Measurements from ENCODE around the gene MKKS. TPM values are rescaled to one million over a fixed set of nuclear protein-coding genes. Genes with fewer than 3 reads are reported as not detected.

Gene MKKS
- polyA plus RNA-seq, 1 of the 3 experiments (the other 2 are of a cell fraction): 10.1 TPM

GRCh38 chr20:10470276-10470675 is 36.3 kb upstream of the MKKS start:
- TF ChIP-seq SIN3A (IDR thresholded peaks at IDR 0.05; ENCODE audit: borderline replicate concordance, low read depth, low read length) (no peak), EP300 (IDR thresholded peaks at IDR 0.05; ENCODE audit: borderline replicate concordance in 1 of 2, low read depth in 1 of 2, low read length in 1 of 2) (no peak), FOXJ3 (CRISPR knock-in tag; IDR thresholded peaks at IDR 0.05) (no peak), JUND (IDR thresholded peaks at IDR 0.05) (no peak)
- 94% methylated on average over 6 of the region's 6 CpGs for WGBS (ENCODE audit: low lambda C conversion rate)
- POLR2A ChIA-PET: no interaction called here
- no peak overlapping the region for H3K9ac ChIP-seq
- no peak for DNase-seq
- H3K27me3 ChIP-seq (ENCODE audit: insufficient read depth): no peaks in the 10 kb centered on the region
- peaks cover 7 to 18% of the 10 kb centered on the region in 2 experiments; a peak in 3 of 4 replicates for H3K4me1 ChIP-seq (ENCODE audit: control insufficient read depth in 1 of 2, insufficient read depth in 2 of 2, low read depth in 1 of 2, low read length in 1 of 2)
- H4K20me1 ChIP-seq (ENCODE audit: insufficient read depth): no peaks in the 10 kb centered on the region
- CTCF ChIA-PET: no interaction called here
- no peaks in the 10 kb centered on the region for H3F3A ChIP-seq (replicated peaks; ENCODE audit: insufficient read depth)
- 0 out of 2 replicates have a peak, but pooled peaks cover 3% of the 10 kb centered on the region for H3K79me2 ChIP-seq (ENCODE audit: insufficient read depth)
- no peaks in the 10 kb centered on the region for H3K36me3 ChIP-seq (replicated peaks in 1 of 2; ENCODE audit: control insufficient read depth in 1 of 2, insufficient read depth in 2 of 2, low read length in 1 of 2)
- H3K4me3 ChIP-seq (ENCODE audit: low read depth in 2 of 2, low read length in 1 of 2): no peak overlapping the region
- H2AFZ ChIP-seq (ENCODE audit: low read depth): no peak overlapping the region
- no peaks in the 10 kb centered on the region for H3K9me3 ChIP-seq
- H3K4me2 ChIP-seq: no peak overlapping the region
- H3K27ac ChIP-seq (ENCODE audit: low read depth in 2 of 2, low read length in 1 of 2): peak overlapping the region in 1 of 2 experiments; percentile 30; a peak in 2 of 4 replicates
- H3K9me2 ChIP-seq: no peaks in the 10 kb centered on the region

GRCh38 chr20:10469599-10469998 is 35.6 kb upstream of the MKKS start:
- Histone ChIP-seq H3K9me2 (no peaks in the 10 kb centered on the region), H3K4me3 (ENCODE audit: low read depth in 2 of 2, low read length in 1 of 2) (no peak overlapping the region; a peak in 1 of 4 replicates), H3K4me1 (ENCODE audit: control insufficient read depth in 1 of 2, insufficient read depth in 2 of 2, low read depth in 1 of 2, low read length in 1 of 2) (peaks cover 7 to 18% of the 10 kb centered on the region in 2 experiments; a peak in 3 of 4 replicates), H4K20me1 (ENCODE audit: insufficient read depth) (no peaks in the 10 kb centered on the region), H3F3A (replicated peaks; ENCODE audit: insufficient read depth) (no peaks in the 10 kb centered on the region), H2AFZ (ENCODE audit: low read depth) (no peak overlapping the region), H3K4me2 (no peak overlapping the region), H3K27ac (ENCODE audit: low read depth in 2 of 2, low read length in 1 of 2) (peak overlapping the region in 1 of 2 experiments; percentile 28; a peak in 1 of 4 replicates), H3K36me3 (replicated peaks in 1 of 2; ENCODE audit: control insufficient read depth in 1 of 2, insufficient read depth in 2 of 2, low read length in 1 of 2) (no peaks in the 10 kb centered on the region), H3K79me2 (ENCODE audit: insufficient read depth) (0 out of 2 replicates have a peak, but pooled peaks cover 3% of the 10 kb centered on the region), H3K9ac (no peak overlapping the region), H3K27me3 (ENCODE audit: insufficient read depth) (no peaks in the 10 kb centered on the region), H3K9me3 (no peaks in the 10 kb centered on the region)
- CTCF ChIA-PET: interaction anchor here (2.3 kb wide), 1 partner anchor 8 kb away, joined by 7 read pairs; no protein-coding TSS in a partner anchor
- POLR2A ChIA-PET: no interaction called here
- DNase-seq: peak; percentile 34
- WGBS (ENCODE audit: low lambda C conversion rate): 57% methylated on average over 7 of the region's 7 CpGs
- TF ChIP-seq RAD21 (IDR thresholded peaks at IDR 0.05; ENCODE audit: low read length) (peak; percentile 77), RFX5 (IDR thresholded peaks at IDR 0.05; ENCODE audit: low read length) (no peak), SMC3 (IDR thresholded peaks at IDR 0.05; ENCODE audit: low read depth, low read length) (peak; percentile 60), CTCF (IDR thresholded peaks at IDR 0.05) (peak; percentile 71)

GRCh38 chr20:10469056-10469455 is 35.0 kb upstream of the MKKS start:
- Histone ChIP-seq H4K20me1 (ENCODE audit: insufficient read depth) (no peaks in the 10 kb centered on the region), H3K36me3 (replicated peaks in 1 of 2; ENCODE audit: control insufficient read depth in 1 of 2, insufficient read depth in 2 of 2, low read length in 1 of 2) (no peaks in the 10 kb centered on the region), H3K4me2 (no peak overlapping the region), H3K9me2 (no peaks in the 10 kb centered on the region), H3K9me3 (no peaks in the 10 kb centered on the region), H3K4me3 (ENCODE audit: low read depth in 2 of 2, low read length in 1 of 2) (no peak overlapping the region), H3K4me1 (ENCODE audit: control insufficient read depth in 1 of 2, insufficient read depth in 2 of 2, low read depth in 1 of 2, low read length in 1 of 2) (peaks cover 7 to 18% of the 10 kb centered on the region in 2 experiments; a peak in 3 of 4 replicates), H3K79me2 (ENCODE audit: insufficient read depth) (0 out of 2 replicates have a peak, but pooled peaks cover 3% of the 10 kb centered on the region), H2AFZ (ENCODE audit: low read depth) (no peak overlapping the region), H3K9ac (no peak overlapping the region), H3F3A (replicated peaks; ENCODE audit: insufficient read depth) (no peaks in the 10 kb centered on the region), H3K27me3 (ENCODE audit: insufficient read depth) (no peaks in the 10 kb centered on the region), H3K27ac (ENCODE audit: low read depth in 2 of 2, low read length in 1 of 2) (no peak overlapping the region)
- ChIA-PET POLR2A (no interaction called here), CTCF (interaction anchor here (2.3 kb wide), 1 partner anchor 8 kb away, joined by 7 read pairs; no protein-coding TSS in a partner anchor)
- DNase-seq: no peak
- TF ChIP-seq JUND (IDR thresholded peaks at IDR 0.05) (no peak), CTCF (IDR thresholded peaks at IDR 0.05) (no peak), NFIC (IDR thresholded peaks at IDR 0.05; ENCODE audit: borderline replicate concordance) (no peak), POLR2AphosphoS5 (IDR thresholded peaks at IDR 0.05; ENCODE audit: low read depth, low read length) (no peak), FOXM1 (IDR thresholded peaks at IDR 0.05; ENCODE audit: low read depth) (no peak), RXRA (IDR thresholded peaks at IDR 0.05; ENCODE audit: borderline replicate concordance, low read depth) (no peak)
- 72% methylated on average over 2 of the region's 2 CpGs for WGBS (ENCODE audit: low lambda C conversion rate)
